ENCODE measurements around the gene ANXA7. TPM values are rescaled to one million over a fixed set of nuclear protein-coding genes. Genes with fewer than 3 reads are reported as not detected.

ANXA7 gene
- 100 to 1,000 TPM; 104 to 153 TPM for total RNA-seq

DNA sequence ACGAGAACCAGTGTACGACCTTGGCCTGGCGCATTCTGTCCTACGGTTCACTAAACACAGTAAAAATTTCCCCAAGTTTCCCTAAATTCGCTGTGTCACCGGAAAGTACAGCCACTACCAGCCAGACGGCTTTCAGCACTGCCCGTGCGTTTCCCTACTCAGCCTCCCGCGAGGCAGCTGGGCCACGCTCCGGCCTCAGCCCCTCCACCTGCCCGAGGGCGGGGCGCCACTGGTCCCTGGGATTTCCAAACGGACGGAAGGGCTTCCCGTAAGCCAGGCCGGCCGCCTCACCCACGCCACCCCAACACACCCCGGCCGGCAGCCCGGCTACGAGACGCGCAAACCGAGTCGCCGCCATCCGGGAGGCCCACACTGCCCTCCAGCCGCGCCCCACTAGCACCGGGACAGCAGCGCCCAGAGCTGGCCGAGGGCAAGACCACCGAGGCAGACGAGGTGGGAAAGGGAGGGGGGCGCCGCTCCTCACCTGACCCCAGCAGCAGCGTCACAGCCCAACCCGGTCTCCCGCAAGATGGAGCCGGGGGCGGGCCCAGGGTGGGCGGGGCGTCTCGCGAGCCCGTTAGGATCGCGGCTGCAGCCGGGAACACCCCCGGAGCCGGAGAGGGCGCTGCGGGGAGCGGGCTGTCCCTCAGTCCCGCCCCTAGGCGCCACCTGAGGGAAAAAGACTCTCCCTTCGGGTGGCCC is at the start of gene ANXA7:
Gene ANXA7, minus strand, starts transcription at position 531 of the 702 bp plus-strand sequence. CDS start 13,202 bp downstream, outside the sequence.
- peak within 1 kb of the TSS; percentile 93 to 97 for H3K27ac Mint-ChIP-seq
- H3K36me3 Mint-ChIP-seq, result peaks cover 7 to 13% of the 10 kb centered on the region in 2 donors
- H3K9me3 Mint-ChIP-seq, result no peaks in the 10 kb centered on the region
- DNase-seq (ENCODE audit: low spot score in 2 of 2), result peak; percentile 88 to 93
- ATAC-seq, result peak; percentile 97 to 98

DNA sequence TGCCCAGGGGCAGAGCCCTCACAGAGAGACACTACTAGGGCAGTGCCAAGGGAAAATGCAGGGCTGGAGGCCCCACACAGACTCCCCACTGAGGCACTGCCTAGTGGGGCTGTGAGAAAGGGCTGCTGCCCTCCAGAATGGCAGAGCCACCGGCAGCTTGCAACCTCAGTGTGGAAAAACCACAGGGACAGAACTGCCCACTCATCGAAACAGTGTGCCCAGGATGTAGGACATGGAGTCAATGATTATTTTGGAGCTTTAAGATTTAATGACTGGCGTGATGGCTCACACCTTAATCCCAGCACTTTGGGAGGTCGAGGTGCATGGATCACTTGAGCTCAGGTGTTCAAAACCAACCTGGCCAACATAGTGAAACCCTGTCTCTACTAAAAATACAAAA is 47.0 kb upstream of the ANXA7 start:
- DNase-seq (ENCODE audit: low spot score in 2 of 2) (no peak), ATAC-seq (no peak)
- Mint-ChIP-seq H3K9me3 (no peaks in the 10 kb centered on the region), H3K36me3 (peaks cover 0 to 6% of the 10 kb centered on the region in 2 donors), H3K27ac (peak overlapping the region in 1 of 2 donors; percentile 2)

DNA sequence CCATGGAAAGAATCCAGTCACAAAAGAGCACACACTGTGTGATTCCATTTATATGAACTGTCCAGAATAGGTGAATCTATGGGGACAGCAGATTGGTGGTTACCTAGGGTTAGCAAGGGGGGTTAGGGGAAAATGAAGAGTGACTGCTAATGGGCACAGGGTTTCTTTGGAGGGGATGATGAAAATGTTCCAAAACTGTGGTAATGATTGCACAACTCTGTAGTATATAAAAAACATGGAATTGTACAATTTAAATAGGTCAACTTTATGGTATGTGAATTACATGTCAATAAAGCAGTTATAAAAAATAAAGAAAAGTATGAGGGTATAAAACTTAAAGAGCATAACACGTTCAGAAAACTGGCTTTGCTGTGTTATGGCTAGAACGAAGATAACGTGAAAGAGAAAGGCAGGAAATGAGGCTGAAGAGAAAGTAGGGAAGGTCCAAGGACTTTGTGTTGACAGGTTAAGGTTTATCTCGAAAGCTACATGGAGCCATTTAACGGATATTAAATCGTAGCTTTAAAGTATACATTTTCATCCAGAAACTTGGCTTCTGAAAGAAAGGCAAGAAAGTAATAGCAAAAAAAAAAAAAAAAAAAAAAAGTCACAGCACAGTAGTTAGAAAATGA is 45.9 kb upstream of the ANXA7 start:
- Mint-ChIP-seq H3K9me3 (no peaks in the 10 kb centered on the region), H3K36me3 (peaks cover 0 to 6% of the 10 kb centered on the region in 2 donors), H3K27ac (no peak overlapping the region)
- no peak for ATAC-seq
- no peak for DNase-seq (ENCODE audit: low spot score in 2 of 2)

DNA sequence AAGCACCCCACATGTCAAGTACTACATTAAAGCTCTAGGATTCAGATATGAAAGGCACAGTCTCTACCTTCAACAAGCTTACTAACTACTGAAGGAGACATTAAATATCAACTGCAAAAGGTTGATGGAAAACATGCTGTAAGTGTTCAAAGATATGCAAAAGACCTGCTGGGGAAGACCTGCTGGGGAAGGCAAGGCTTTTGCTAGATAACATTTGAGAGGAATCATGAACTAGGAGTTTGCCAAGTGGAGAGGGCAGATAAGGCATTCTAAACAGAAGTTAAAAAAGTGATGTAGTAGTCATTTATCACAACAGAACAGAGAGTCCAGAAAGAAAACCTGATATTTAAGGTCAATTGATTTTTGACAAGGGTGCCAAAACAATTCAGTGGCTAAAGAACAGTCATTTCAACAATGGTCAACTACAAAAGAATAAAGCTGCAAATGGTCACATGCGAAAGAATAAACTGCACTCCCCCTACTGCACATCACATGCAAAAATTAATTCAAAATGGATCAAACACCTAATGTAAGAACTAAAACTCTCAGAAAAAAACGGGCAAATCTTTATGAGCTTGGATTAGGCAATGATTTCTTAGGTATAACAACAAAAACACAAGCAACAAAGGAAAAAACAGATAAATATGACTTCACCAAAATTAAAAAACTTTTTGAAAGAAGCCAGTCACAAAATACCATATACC is 42.5 kb upstream of the ANXA7 start:
- Mint-ChIP-seq H3K9me3 (no peaks in the 10 kb centered on the region), H3K36me3 (peaks cover 0 to 6% of the 10 kb centered on the region in 2 donors), H3K27ac (no peak overlapping the region)
- DNase-seq (ENCODE audit: low spot score in 2 of 2) (no peak), ATAC-seq (no peak)

DNA sequence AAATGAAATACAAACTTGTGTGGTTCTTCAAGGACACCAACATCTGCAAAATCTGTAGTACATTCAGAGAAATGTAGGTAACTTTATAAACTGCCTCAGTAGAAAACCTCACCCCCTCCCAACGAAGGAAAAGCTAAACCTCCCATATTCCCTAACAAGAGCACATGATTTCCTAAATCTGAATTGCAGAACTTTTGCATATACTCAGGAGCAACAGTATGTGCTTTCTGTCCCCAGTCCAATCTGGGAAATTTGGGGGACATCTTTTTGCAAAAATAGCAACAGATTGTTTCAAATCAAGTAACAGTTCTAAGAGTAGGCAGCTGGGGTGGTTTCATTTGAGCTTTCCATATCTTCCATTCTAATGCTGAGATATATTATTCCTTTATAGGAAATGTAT is 35.3 kb upstream of the ANXA7 start:
- ATAC-seq, result no peak
- Mint-ChIP-seq H3K36me3 (no peaks in the 10 kb centered on the region), H3K27ac (no peak overlapping the region), H3K9me3 (no peaks in the 10 kb centered on the region)
- DNase-seq (ENCODE audit: low spot score in 2 of 2), result no peak

DNA sequence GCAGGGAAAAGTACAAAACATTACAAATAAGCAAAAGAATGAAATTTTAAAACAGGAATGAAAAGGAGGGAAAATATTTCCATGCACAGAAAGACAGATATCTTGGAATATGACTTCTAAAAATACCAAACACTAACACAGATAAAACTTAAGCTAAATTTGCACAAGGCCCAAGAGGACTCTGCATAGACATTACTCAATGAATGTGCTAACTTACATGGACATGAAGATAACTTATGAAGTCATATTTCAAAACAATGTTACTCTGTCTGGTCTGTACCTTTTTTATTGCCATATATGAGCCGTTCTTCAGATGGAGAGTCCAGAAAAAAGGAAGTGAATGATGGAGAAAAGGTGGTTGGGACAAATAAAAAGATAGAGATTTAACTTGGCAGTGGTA is 34.5 kb upstream of the ANXA7 start:
- Mint-ChIP-seq H3K36me3 (no peaks in the 10 kb centered on the region), H3K27ac (no peak overlapping the region)
- no peak for ATAC-seq

DNA sequence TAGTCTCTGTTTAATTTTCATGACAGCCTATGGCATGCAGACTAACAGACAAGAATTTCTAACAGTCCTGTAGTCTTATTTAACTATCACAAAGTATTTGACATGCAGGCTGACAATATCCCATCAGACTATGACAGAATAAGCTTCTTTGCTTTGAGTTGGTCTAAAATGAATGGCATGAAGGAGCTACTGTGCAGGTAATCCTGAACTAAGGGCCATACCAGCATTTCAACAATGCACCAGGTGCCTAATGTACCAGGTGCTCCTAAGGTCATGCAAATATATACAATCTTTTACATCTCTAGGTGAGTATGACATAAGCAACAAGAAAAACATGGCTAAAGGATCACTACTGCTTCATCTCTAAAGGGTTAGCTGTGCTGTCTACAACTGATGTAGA is 33.1 kb upstream of the ANXA7 start:
- no peak for ATAC-seq

More for the DNA sequence above, 34.5 kb upstream of the ANXA7 start:
- no peak for DNase-seq (ENCODE audit: low spot score in 2 of 2)
- no peaks in the 10 kb centered on the region for H3K9me3 Mint-ChIP-seq

DNA sequence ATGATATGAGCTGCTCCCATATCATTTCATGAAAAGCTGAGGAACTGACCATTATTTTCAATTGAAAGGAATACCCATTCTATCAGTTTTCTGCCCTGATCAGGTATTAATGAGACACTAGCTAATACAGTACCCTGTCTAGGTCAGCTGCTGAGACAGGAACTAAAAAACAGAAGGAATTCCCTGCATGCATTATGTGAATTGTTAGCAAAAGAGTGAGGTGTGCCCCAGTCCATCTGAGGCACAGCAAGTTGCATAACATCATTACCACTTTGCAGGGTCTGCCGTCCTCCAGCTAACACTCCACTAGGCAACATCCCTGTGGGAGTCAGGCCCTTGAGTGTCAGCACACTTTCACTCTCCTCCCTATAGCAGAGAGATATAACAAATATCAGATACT is 30.6 kb upstream of the ANXA7 start:
- H3K9me3 Mint-ChIP-seq, result no peaks in the 10 kb centered on the region
- no peaks in the 10 kb centered on the region for H3K36me3 Mint-ChIP-seq
- no peak for ATAC-seq
- DNase-seq (ENCODE audit: low spot score in 2 of 2), result no peak
- H3K27ac Mint-ChIP-seq, result no peak overlapping the region

More for the DNA sequence above, 33.1 kb upstream of the ANXA7 start:
- Mint-ChIP-seq H3K9me3 (no peaks in the 10 kb centered on the region), H3K36me3 (no peaks in the 10 kb centered on the region), H3K27ac (no peak overlapping the region)
- no peak for DNase-seq (ENCODE audit: low spot score in 2 of 2)

DNA sequence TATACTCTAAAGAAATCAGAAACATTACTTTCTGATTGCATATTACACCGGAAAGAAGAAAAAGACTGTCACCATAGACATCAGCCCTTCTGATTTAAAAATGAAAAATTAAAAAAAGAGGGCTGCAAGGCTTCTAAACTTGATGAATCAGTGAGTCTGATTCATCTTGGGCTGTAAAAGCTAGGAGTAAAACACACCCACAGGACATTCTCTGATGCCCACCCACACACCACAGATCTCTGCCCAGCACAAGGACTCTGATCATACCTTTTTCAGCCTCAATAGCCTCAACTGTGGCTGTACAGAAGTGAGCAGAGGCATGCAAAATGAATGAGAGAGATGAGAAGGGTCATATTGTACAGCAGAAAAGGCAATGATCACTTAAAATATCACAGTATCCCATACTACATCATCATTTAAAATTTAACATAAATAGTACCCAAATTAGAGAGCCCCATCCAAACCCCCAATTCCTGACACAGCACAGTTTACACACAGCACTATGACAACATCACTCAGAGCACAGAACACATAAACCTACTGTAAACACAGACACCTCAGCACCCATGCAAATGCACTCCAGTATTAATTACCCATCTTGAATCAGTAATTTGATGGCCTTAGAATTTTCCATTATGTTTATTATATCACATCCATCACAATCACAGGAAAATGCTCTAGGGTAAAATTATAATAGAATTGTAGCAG is 25.9 kb upstream of the ANXA7 start:
- Mint-ChIP-seq H3K36me3 (no peaks in the 10 kb centered on the region), H3K27ac (peak overlapping the region in 1 of 2 donors; percentile 32)
- peak; percentile 68 to 72 for ATAC-seq

DNA sequence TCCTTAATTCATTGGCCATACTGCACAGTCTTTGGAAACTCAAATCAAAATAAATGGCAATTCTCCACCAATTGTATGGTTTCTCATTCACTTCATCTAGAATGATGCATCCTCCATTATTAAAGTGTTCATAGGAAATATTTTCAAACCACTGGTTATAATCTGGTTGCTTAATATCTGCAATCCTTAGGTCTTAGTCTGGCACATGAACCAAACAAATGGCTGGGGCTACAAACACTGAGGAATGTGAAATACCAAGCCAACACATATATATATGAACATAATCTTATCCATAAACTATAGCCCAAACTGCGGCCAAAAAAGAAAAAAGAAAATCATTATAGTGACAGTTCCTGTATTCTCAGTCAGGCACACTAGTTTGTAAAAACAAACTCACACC is 25.2 kb upstream of the ANXA7 start:
- no peak for DNase-seq (ENCODE audit: low spot score in 2 of 2)
- H3K9me3 Mint-ChIP-seq, result no peaks in the 10 kb centered on the region
- no peak for ATAC-seq
- H3K27ac Mint-ChIP-seq, result peak overlapping the region in 1 of 2 donors; percentile 32
- no peaks in the 10 kb centered on the region for H3K36me3 Mint-ChIP-seq

More for the DNA sequence above, 25.9 kb upstream of the ANXA7 start:
- H3K9me3 Mint-ChIP-seq, result no peaks in the 10 kb centered on the region
- no peak for DNase-seq (ENCODE audit: low spot score in 2 of 2)

DNA sequence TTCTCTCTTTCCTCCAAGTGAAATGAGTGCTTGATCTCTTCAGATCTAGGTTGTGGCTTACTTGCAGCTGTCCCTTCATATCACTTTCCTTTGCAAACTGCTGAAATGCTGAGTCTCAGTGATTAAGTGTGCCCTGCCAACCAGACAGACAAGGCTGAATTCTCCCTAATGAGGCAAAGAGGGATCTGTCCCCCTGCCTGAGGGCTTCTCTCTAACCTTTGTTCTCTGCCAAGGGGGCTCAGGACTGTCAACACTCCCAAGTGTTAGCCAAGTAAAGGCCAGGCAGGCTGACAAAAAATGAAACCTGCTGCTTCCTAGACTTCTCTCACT is 19.6 kb upstream of the ANXA7 start, which contains the start of gene MSS51:
Gene MSS51, minus strand, starts transcription at position 24 of the 330 bp plus-strand sequence. CDS start 5,277 bp downstream, outside the sequence.
- no peak for DNase-seq (ENCODE audit: low spot score in 2 of 2)
- H3K36me3 Mint-ChIP-seq, result no peaks in the 10 kb centered on the region

DNA sequence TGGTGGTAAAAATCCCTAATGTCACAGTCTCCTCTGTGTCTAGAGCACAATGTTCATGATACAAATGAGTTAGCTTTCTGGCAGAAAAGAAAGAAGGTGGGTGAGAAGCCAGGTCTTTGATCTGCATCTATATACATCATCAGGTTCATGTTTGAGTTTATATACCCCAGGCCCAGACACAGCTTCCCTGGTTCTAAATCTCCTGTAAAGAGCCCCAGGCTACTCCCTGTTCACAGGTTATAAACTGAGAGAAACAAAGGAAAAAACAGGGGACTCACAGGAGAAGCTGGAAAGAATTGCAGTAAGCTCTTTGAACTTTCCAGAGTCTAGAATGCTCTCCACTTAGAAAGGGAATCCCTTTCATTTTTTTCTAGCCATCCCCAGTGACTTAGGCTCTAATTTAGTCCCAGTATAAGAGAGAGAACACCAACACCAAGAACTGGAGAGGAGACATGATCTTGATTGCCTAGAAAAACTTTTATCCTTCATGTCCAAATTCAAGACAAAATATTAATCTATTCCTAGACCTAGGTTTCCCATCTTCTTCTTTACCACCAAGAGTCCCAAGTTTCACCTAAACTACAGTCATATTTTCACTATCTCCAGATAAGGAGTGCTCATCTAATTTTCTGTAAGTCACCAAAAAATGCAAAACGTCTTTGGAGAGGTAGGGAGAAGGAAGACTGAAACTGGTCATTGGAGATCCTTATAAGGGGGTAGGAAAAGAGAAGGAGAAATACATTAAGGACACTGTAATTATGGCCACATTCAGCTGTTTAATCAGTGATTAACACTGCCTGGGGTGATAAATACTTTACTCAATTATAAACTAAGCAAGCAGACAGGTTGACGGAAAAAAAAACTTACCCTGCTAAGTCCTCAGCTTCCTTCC is 19.0 kb upstream of the ANXA7 start:
- DNase-seq (ENCODE audit: low spot score in 2 of 2) (no peak), ATAC-seq (no peak)
- Mint-ChIP-seq H3K27ac (no peak overlapping the region), H3K9me3 (no peaks in the 10 kb centered on the region), H3K36me3 (no peaks in the 10 kb centered on the region)

More for the DNA sequence above, 19.6 kb upstream of the ANXA7 start, which contains the start of gene MSS51:
- Mint-ChIP-seq H3K9me3 (no peaks in the 10 kb centered on the region), H3K27ac (no peak within 1 kb of the TSS)
- ATAC-seq, result peak in 1 of 2 donors; percentile 32

DNA sequence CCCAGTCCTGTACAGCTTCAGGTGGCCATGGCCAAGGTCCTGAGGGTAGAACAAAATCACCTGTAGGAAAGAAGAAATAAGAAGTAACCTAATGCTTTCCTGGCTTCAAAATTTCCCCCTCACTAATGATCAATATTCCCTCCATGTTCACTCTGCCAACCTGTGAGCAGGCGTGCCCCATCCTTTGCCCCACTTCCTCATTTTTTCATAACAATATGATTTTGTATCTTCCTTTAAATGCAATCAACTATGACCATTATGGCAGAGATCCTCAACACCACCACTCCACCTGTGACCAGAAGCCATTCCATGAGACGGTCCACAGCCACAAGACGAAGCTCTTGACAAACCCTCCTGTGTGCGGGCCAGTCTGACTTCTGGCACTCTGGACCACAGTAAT is 12.5 kb upstream of the ANXA7 start:
- peaks cover 0 to 5% of the 10 kb centered on the region in 2 donors for H3K36me3 Mint-ChIP-seq
- ATAC-seq, result no peak
- no peaks in the 10 kb centered on the region for H3K9me3 Mint-ChIP-seq
- no peak for DNase-seq (ENCODE audit: low spot score in 2 of 2)
- peak overlapping the region in 1 of 2 donors; percentile 0 for H3K27ac Mint-ChIP-seq

DNA sequence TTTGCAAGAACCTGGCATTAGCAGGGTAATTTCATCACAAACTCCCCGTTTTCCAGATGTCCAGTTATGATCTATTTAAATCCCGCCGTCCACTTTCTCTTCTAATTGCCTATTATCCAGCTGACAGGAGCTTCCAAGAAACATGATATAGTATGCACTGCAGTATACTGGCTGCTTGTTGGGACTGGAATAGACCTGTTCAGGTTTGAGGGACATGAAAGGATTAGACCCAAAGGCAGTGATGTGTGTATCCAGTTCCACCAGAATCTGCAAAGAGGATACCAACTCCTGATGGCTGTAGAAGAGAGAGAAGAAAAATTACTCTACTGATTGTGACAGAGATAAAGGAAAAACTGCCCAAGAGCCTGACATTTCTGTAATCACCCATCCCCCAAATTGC is 10.6 kb upstream of the ANXA7 start:
- ATAC-seq, result no peak
- Mint-ChIP-seq H3K36me3 (peaks cover 0 to 5% of the 10 kb centered on the region in 2 donors), H3K27ac (no peak overlapping the region), H3K9me3 (no peaks in the 10 kb centered on the region)
- no peak for DNase-seq (ENCODE audit: low spot score in 2 of 2)

DNA sequence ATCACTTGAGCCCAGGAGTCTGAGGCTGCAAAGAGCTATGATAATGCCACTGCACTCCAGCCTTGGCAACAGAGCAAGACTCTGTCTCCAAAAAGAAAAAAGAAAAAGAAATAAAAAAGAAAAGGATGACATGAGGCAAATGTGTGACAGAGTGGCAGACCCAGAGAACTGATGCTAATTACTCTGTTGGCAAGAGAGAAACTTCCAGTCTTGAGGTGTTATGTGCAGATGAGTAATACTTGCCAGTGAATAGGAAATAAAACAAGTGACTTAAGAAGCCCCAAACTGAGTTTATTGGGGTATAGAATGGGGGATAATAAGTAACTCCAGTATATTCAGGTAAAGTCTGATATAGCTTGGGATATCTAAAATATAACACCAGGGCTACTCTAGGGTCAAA is 9.5 kb upstream of the ANXA7 start:
- Mint-ChIP-seq H3K36me3 (peaks cover 0 to 5% of the 10 kb centered on the region in 2 donors), H3K9me3 (no peaks in the 10 kb centered on the region), H3K27ac (peak overlapping the region; percentile 12 to 53)
- ATAC-seq (peak; percentile 31 to 75), DNase-seq (ENCODE audit: low spot score in 2 of 2) (no peak)

DNA sequence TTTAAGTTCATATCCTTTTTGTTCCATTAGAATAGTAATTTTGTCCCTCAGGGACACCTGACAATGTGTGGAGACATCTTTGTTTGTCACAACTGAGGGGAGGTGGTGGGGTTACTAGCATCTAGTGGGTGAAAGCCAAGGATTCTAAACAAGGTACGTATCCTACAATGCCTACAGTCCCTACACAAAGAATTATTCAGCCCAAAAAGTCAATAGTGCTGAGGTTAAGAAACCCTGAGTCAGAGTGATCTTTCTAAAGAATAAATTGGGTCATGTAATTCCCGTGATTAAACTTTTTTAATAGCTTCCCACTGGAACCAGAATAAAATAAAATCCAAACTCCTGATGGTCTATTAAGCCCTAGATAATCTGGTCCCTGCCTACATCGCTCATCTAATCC is 2.7 kb upstream of the ANXA7 start:
- ATAC-seq, result no peak
- no peak for DNase-seq (ENCODE audit: low spot score in 2 of 2)
- Mint-ChIP-seq H3K9me3 (no peaks in the 10 kb centered on the region), H3K36me3 (peaks cover 7% of the 10 kb centered on the region in 2 donors), H3K27ac (no peak overlapping the region)

Measured in activated naive CD4-positive, alpha-beta T cell treated with anti-CD3 and anti-CD28 coated beads, Interleukin-2, amount 50 U/mL, for 72 hours (primary cell).